ENCODE data around the gene TCOF1.

Gene TCOF1

DNA sequence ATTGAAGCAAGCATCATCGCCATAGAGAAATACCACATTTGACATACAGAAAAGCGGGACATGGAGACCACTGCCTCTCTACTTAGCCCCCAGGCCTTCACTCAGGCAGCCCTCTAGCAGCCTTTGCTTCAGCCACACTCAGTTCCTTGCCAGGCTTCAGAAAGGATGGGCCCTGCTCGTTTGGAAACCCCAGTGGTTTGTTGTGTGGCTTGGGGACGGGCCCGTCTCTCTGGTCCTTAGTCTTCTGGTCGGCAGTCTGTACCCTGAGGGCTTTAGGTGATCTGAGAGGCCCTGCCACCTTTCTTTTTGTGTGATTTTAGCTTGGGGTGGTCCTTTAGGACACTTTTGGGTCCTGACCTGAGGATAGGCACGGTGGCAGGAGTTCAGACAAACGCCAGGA, 33.7 kb upstream of the TCOF1 start:
- no peak overlapping the region for H3K27ac ChIP-seq
- TF ChIP-seq, protein P1, sequence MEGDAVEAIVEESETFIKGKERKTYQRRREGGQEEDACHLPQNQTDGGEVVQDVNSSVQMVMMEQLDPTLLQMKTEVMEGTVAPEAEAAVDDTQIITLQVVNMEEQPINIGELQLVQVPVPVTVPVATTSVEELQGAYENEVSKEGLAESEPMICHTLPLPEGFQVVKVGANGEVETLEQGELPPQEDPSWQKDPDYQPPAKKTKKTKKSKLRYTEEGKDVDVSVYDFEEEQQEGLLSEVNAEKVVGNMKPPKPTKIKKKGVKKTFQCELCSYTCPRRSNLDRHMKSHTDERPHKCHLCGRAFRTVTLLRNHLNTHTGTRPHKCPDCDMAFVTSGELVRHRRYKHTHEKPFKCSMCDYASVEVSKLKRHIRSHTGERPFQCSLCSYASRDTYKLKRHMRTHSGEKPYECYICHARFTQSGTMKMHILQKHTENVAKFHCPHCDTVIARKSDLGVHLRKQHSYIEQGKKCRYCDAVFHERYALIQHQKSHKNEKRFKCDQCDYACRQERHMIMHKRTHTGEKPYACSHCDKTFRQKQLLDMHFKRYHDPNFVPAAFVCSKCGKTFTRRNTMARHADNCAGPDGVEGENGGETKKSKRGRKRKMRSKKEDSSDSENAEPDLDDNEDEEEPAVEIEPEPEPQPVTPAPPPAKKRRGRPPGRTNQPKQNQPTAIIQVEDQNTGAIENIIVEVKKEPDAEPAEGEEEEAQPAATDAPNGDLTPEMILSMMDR (IDR thresholded peaks at IDR 0.05), result no peak
- no peak for TF ChIP-seq ZFX (IDR thresholded peaks at IDR 0.05; ENCODE audit: borderline replicate concordance)

DNA sequence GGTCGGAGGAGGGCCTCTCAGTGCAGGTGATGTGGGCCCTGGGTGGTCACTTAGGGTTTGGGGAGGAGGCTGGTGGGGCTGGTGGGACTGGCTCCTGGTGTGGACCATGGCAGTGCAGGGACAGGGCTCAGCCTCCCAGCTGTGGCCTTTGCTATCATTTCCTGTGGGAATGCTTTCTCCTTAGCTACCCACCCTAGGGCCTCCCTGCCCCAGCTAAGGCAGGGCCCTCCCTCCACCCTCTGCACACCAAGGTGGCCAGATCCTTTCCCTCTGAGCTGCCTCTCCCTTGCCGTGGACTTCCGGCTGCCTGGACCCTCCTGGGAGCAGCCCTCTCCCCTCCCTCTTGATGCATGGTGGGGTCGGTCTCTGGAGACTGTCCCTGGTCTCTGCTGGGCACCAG, 32.1 kb upstream of the TCOF1 start:
- no peak for TF ChIP-seq ZFX (IDR thresholded peaks at IDR 0.05; ENCODE audit: borderline replicate concordance)
- H3K27ac ChIP-seq, result no peak overlapping the region

DNA sequence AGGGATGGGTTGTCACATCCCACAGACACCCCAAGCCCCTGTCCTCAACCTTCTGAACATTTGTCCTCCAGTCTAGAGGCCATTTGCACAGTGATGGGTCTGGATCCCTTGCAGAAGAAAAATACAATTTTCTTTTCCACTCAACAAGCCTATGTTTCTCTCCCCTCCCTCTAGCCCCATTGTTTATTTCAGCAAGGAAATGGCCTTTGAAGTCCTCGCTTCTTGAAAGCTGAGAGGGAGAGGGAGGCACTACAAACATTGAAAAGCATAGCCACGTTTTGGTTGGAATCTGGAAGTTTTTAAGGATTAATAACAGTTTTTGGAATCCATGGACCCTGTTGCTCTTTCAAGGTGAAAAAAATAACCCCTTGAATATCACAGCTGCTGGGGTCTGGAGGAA, 30.8 kb upstream of the TCOF1 start:
- TF ChIP-seq, protein P1 (IDR thresholded peaks at IDR 0.05), result no peak
- no peak for TF ChIP-seq ZFX (IDR thresholded peaks at IDR 0.05; ENCODE audit: borderline replicate concordance)
- H3K27ac ChIP-seq, result no peak overlapping the region

DNA sequence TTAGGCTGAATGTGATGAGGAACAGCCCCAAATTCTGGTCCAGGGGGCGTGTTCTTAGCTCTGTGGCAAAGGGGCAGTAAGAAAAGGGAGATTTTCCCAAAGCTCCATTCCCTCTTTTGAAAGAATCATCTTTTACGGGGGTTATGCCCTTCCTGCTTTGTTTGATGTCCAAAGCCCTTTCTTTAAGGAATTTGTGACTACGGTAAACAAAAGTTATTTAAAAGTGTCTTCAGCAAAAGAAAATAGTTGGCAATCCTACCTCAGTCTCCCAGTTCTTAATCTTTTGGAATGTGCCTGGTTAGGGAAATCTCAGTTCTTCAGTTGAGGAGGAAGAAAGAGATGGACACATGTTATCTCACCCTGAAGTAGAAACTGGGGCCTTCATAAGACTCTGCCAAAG, 30.4 kb upstream of the TCOF1 start:
- TF ChIP-seq, protein P1 (IDR thresholded peaks at IDR 0.05), result no peak
- no peak for TF ChIP-seq ZFX (IDR thresholded peaks at IDR 0.05; ENCODE audit: borderline replicate concordance)
- no peak overlapping the region for H3K27ac ChIP-seq

DNA sequence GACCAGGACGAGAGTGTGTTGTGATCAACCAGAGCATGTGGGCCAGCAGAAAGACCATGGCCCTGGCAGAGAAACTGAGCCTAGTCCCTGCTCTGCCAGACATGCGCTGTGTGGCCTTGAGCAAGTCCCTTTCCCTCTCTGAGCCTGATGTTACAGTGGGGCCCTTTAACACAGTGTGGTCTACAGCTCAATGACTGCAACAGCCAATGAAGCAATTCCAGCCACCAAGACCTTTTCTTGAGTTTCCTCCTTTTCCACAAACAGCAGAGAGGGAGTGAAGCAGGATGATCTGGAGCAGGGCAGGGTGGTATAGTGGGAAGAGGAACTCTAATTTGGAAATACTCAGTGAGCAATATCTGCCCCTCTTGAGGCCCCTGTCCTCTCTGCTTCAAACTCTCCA, 29.0 kb upstream of the TCOF1 start:
- TF ChIP-seq, protein P1 (IDR thresholded peaks at IDR 0.05), result no peak
- no peak for TF ChIP-seq ZFX (IDR thresholded peaks at IDR 0.05; ENCODE audit: borderline replicate concordance)
- no peak overlapping the region for H3K27ac ChIP-seq

DNA sequence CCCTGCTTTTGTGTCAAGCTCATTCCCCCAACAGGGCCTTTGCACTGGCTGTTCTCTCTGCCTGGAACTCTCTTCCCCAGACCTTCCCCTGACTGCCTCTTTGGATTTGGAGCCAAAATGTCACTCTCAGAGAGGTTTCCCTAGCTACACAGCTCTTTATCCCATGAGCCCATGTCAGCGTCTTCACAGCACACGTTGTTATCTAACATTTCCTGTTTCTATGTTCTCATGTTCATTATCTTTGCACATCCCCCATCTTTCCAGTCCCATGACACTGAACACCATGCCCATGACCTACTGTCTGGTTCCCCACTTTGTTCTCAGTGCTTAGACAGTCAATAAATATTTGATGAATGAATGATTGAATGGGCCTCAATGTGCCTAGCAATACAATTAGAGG, 28.5 kb upstream of the TCOF1 start:
- TF ChIP-seq, protein P1 (IDR thresholded peaks at IDR 0.05), result no peak
- no peak for TF ChIP-seq ZFX (IDR thresholded peaks at IDR 0.05; ENCODE audit: borderline replicate concordance)
- H3K27ac ChIP-seq, result no peak overlapping the region

DNA sequence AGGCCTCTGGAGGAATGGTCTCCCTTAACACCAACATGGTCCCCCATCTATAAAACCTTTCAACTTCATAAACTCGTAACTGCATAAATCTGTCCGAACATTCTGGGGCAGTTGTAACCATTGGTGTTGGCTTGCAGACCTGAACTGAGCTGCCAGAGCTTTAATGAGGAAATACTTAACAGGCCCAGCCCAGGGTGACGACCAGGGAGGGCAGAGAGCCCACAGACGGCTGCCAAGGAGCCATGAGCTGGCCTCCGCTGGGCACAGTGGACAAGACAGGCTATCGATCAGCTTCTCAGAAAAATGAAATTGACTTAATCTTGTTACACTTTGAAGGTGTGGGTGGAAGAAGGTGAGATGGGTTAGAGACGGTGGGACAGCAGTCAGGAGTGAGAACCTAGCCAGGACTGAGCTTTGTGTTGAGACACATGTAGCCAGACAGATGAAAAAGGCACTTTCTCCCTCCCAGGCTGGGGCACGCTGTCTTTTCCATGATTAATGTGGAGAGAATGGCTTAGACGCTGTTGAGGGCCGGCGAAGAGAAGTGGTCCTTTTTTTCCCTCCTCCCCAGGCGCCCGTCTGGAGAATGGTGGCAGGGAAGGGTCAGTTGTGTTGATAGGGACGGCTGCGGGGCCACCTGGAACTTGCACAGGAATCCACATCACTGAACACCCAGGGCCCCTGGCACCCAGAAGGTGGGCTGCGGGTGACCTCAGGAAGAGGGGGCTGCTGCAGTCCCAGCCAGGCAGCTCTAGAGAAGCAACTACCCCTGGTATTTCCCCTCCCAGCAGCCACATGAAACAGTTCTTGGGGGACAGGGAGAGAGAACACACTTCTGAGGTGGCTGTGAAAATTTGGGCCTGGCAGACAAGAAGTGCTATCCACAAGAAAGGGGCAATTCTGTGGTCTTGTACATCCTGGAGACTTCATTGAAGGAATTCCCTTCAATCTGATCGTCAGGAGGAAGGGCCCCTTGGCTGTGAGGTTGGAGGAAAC, 27.3 kb upstream of the TCOF1 start:
- TF ChIP-seq, protein P1 (IDR thresholded peaks at IDR 0.05), result no peak
- no peak for TF ChIP-seq ZFX (IDR thresholded peaks at IDR 0.05; ENCODE audit: borderline replicate concordance)
- H3K27ac ChIP-seq, result no peak overlapping the region
